GM12801 (cell line): ENCODE data around the gene KIAA0825.

Experiments
- CTCF ChIP-seq: IDR thresholded peaks from one replicate; pipeline ENCODE4 v1.5.1; 2011; ENCODE audit warnings: control low read depth; ENCODE audit not compliant: insufficient read length; ENCODE audit errors: extremely low read depth

KIAA0825 gene

GRCh38 chr5:94517490-94518488 is 100.6 kb downstream of the KIAA0825 start:
- no peak for TF ChIP-seq CTCF

GRCh38 chr5:94516148-94516547 is 102.3 kb downstream of the KIAA0825 start:
- no peak for TF ChIP-seq CTCF

- TF ChIP-seq CTCF: no peak
Observed at GRCh38 chr5:94508461-94509148, 109.8 kb downstream of the KIAA0825 start.

- no peak for TF ChIP-seq CTCF
Observed at GRCh38 chr5:94505327-94506068, 112.9 kb downstream of the KIAA0825 start.

GRCh38 chr5:94503677-94504076 is 114.7 kb downstream of the KIAA0825 start:
- TF ChIP-seq CTCF: no peak

- no peak for TF ChIP-seq CTCF
Observed at GRCh38 chr5:94501365-94501764, 117.0 kb downstream of the KIAA0825 start.

GRCh38 chr5:94499806-94500205 is 118.6 kb downstream of the KIAA0825 start:
- TF ChIP-seq CTCF: no peak
